Stimulated activated CD4-positive, alpha-beta T cell treated with anti-CD3 and anti-CD28 coated beads, Interleukin-15, amount 100 ng/mL, for 48 hours (primary cell): Measurements from ENCODE around the gene ALOX15B.
"Not testable (repeated sequence)": the region's sequence is repeated elsewhere in the genome, so short reads cannot be mapped to it uniquely, and the experiment has no call there.

ENCODE experiments used
- DNase-seq, 2 donors: peaks; one replicate each; pipeline ENCODE4 v3.0.0-alpha.2; 2020; ENCODE audit warnings: low read depth in 2 of 2

ALOX15B gene

GRCh38 chr17:8013731-8014557 is 24.9 kb upstream of the ALOX15B start:
- DNase-seq = no peak

- DNase-seq = no peak
Observed at GRCh38 chr17:8014558-8014850, 24.4 kb upstream of the ALOX15B start.

- no peak for DNase-seq
Observed at GRCh38 chr17:8015236-8015956, 23.5 kb upstream of the ALOX15B start.

GRCh38 chr17:8015957-8016631 is 22.8 kb upstream of the ALOX15B start:
- no peak for DNase-seq

GRCh38 chr17:8016632-8017424 is 22.0 kb upstream of the ALOX15B start:
- peak; percentile 19 to 57 for DNase-seq

- DNase-seq = no peak
Observed at GRCh38 chr17:8018436-8018835, 20.4 kb upstream of the ALOX15B start.

GRCh38 chr17:8019166-8019565 is 19.7 kb upstream of the ALOX15B start:
- DNase-seq = no peak

GRCh38 chr17:8019665-8020650 is 18.9 kb upstream of the ALOX15B start:
- no peak for DNase-seq

GRCh38 chr17:8020776-8021564 is 17.9 kb upstream of the ALOX15B start:
- DNase-seq = no peak

GRCh38 chr17:8021565-8022359 is 17.1 kb upstream of the ALOX15B start:
- no peak for DNase-seq

GRCh38 chr17:8022360-8023003 is 16.4 kb upstream of the ALOX15B start:
- DNase-seq = no peak

- DNase-seq = not testable (repeated sequence)
Observed at GRCh38 chr17:8024161-8024560, 14.7 kb upstream of the ALOX15B start.

GRCh38 chr17:8025176-8025911 is 13.5 kb upstream of the ALOX15B start:
- no peak for DNase-seq

- DNase-seq = no peak
Observed at GRCh38 chr17:8029121-8029520, 9.7 kb upstream of the ALOX15B start.

GRCh38 chr17:8031261-8031661 is 7.6 kb upstream of the ALOX15B start:
- DNase-seq = no peak

GRCh38 chr17:8031950-8032349 is 6.9 kb upstream of the ALOX15B start:
- no peak for DNase-seq

- DNase-seq = no peak
Observed at GRCh38 chr17:8032442-8032841, 6.4 kb upstream of the ALOX15B start.

- DNase-seq = no peak
Observed at GRCh38 chr17:8039611-8040168, 831 bp downstream of the ALOX15B start.
